WTC11 (cell line): ENCODE data around the gene UNCX. TPM values are rescaled to one million over a fixed set of nuclear protein-coding genes. Genes with fewer than 3 reads are reported as not detected.

Source experiments
- ATAC-seq: fragments of 200-7000 bp; cut with Tn5 transposase; 2 replicates; pipeline ENCODE4 v1.10.0; 2021; ENCODE audit warnings: mild to moderate bottlenecking, moderate library complexity
- CTCF ChIA-PET: fragments of 300-600 bp; sonication (Branson Sonifier 250); formaldehyde crosslinking; loops from one replicate; lab custom pipeline; 2021; ENCODE audit warnings: antibody characterized with exemption; lab: Charles Lee
- POLR2A ChIA-PET: fragments of 350-600 bp; sonication (Branson Sonifier 250); formaldehyde crosslinking; loops from one replicate; lab custom pipeline; 2021; ENCODE audit warnings: antibody characterized with exemption; lab: Charles Lee
- DNase-seq: peaks from one replicate; pipeline ENCODE4 v3.0.0; 2021; ENCODE audit warnings: low spot score
- H3K27ac Mint-ChIP-seq: 2 replicates; pipeline ENCODE4 v1.8.0; 2021; ENCODE audit warnings: mixed read lengths
- H3K27me3 Mint-ChIP-seq: 2 replicates; pipeline ENCODE4 v1.8.0; 2021; ENCODE audit warnings: low read depth, mild to moderate bottlenecking, moderate library complexity, mixed read lengths
- H3K36me3 Mint-ChIP-seq: 2 replicates; pipeline ENCODE4 v1.8.0; 2021; ENCODE audit warnings: mixed read lengths
- H3K4me1 Mint-ChIP-seq: 2 replicates; pipeline ENCODE4 v1.8.0; 2022; ENCODE audit warnings: mixed read lengths
- H3K4me3 Mint-ChIP-seq: 2 replicates; pipeline ENCODE4 v1.8.0; 2021; ENCODE audit warnings: mild to moderate bottlenecking, moderate library complexity, mixed read lengths
- H3K9me3 Mint-ChIP-seq: 2 replicates; pipeline ENCODE4 v1.8.0; 2021; ENCODE audit warnings: mixed read lengths
- CBFB ChIP-seq: sonication (generic); formaldehyde crosslinking; IDR thresholded peaks from 2 replicates; pipeline ENCODE4 v1.8.1; 2022; ENCODE audit warnings: mild to moderate bottlenecking, low read depth, missing genetic modification reagents
- CTCF ChIP-seq: fragments of 200-600 bp; IDR thresholded peaks from 2 replicates; pipeline ENCODE4 v1.8.0; 2022; ENCODE audit warnings: antibody characterized with exemption
- ELF4 ChIP-seq: sonication (generic); formaldehyde crosslinking; IDR thresholded peaks from 2 replicates; pipeline ENCODE4 v1.8.1; 2022; ENCODE audit warnings: low read depth, mild to moderate bottlenecking, moderate library complexity, missing genetic modification reagents
- FOXJ3 ChIP-seq: sonication (generic); formaldehyde crosslinking; IDR thresholded peaks from 2 replicates; pipeline ENCODE4 v1.9.0; 2021; ENCODE audit warnings: missing genetic modification reagents, mild to moderate bottlenecking, borderline replicate concordance
- GABPB1 ChIP-seq: sonication (generic); formaldehyde crosslinking; IDR thresholded peaks from 2 replicates; pipeline ENCODE4 v1.8.1; 2023; ENCODE audit warnings: mild to moderate bottlenecking, missing genetic modification reagents
- GRHL2 ChIP-seq: fragments of 250-450 bp; sonication (Bioruptor Pico); IDR thresholded peaks from 2 replicates; pipeline ENCODE4 v1.8.0; 2022; ENCODE audit warnings: mild to moderate bottlenecking, moderate library complexity; ENCODE audit not compliant: insufficient replicate concordance, severe bottlenecking
- GTF2I ChIP-seq: fragments of 250-450 bp; sonication (Bioruptor Pico); conservative IDR thresholded peaks from 2 replicates; pipeline ENCODE4 v1.4.0; 2021; ENCODE audit warnings: mild to moderate bottlenecking
- HMGA2 ChIP-seq: fragments of 250-450 bp; sonication (Bioruptor Pico); IDR thresholded peaks from 2 replicates; pipeline ENCODE4 v1.4.0; 2021; ENCODE audit warnings: mild to moderate bottlenecking, moderate library complexity
- HMGXB4 ChIP-seq: sonication (generic); formaldehyde crosslinking; IDR thresholded peaks from 2 replicates; pipeline ENCODE4 v1.8.1; 2023; ENCODE audit warnings: mild to moderate bottlenecking, moderate library complexity, missing genetic modification reagents
- MYBL2 ChIP-seq: sonication (generic); formaldehyde crosslinking; IDR thresholded peaks from 2 replicates; pipeline ENCODE4 v1.8.1; 2023; ENCODE audit warnings: mild to moderate bottlenecking, moderate library complexity, missing genetic modification reagents
- NFYB ChIP-seq: sonication (generic); formaldehyde crosslinking; conservative IDR thresholded peaks from 2 replicates; pipeline ENCODE4 v1.8.0; 2022; ENCODE audit warnings: low read depth, missing genetic modification reagents
- PRDM15 ChIP-seq: sonication (generic); formaldehyde crosslinking; IDR thresholded peaks from 2 replicates; pipeline ENCODE4 v1.8.0; 2022; ENCODE audit warnings: missing genetic modification reagents
- RORB ChIP-seq: fragments of 250-450 bp; sonication (Bioruptor Pico); IDR thresholded peaks from 2 replicates; pipeline ENCODE4 v1.9.0; 2021; ENCODE audit warnings: mild to moderate bottlenecking
- STAT6 ChIP-seq: sonication (generic); formaldehyde crosslinking; conservative IDR thresholded peaks from 2 replicates; pipeline ENCODE4 v1.8.1; 2023; ENCODE audit warnings: mild to moderate bottlenecking, low read depth, missing genetic modification reagents, moderate library complexity
- TEAD4 ChIP-seq: sonication (generic); formaldehyde crosslinking; IDR thresholded peaks from 2 replicates; pipeline ENCODE4 v1.8.0; 2022; ENCODE audit warnings: mild to moderate bottlenecking, missing genetic modification reagents
- ZNF317 ChIP-seq: sonication (generic); formaldehyde crosslinking; IDR thresholded peaks from 2 replicates; pipeline ENCODE4 v1.8.1; 2023; ENCODE audit warnings: low read depth, mild to moderate bottlenecking, moderate library complexity, missing genetic modification reagents, borderline replicate concordance
- ZNF396 ChIP-seq: fragments of 250-450 bp; sonication (Bioruptor Pico); IDR thresholded peaks from 2 replicates; pipeline ENCODE4 v1.8.0; 2021; ENCODE audit warnings: mild to moderate bottlenecking, moderate library complexity, borderline replicate concordance
- ZNF423 ChIP-seq: fragments of 250-450 bp; sonication (Bioruptor Pico); IDR thresholded peaks from 2 replicates; pipeline ENCODE4 v2.1.2; 2022; ENCODE audit warnings: mild to moderate bottlenecking, moderate library complexity
- ZNF512 ChIP-seq: sonication (generic); formaldehyde crosslinking; IDR thresholded peaks from 2 replicates; pipeline ENCODE4 v1.8.1; 2022; ENCODE audit warnings: missing genetic modification reagents, borderline replicate concordance
- ZNF532 ChIP-seq: fragments of 250-450 bp; sonication (Bioruptor Pico); IDR thresholded peaks from 2 replicates; pipeline ENCODE4 v1.9.0; 2021; ENCODE audit warnings: mild to moderate bottlenecking, borderline replicate concordance
- total RNA-seq: library from RNA; stranded (reverse); gene quantifications from 3 replicates; pipeline ENCODE4 v1.2.3, GENCODE V29; 2021

The UNCX gene
- total RNA-seq, 1 experiment from 2014 or later = not detected

GRCh38 chr7:1278543-1278942, 45.9 kb downstream of the UNCX start:
- no peaks in the 10 kb centered on the region for H3K27me3 Mint-ChIP-seq
- no peak for DNase-seq
- no peak for TF ChIP-seq ZNF396 (CRISPR knock-in tag)
- TF ChIP-seq ZNF532 (CRISPR knock-in tag) = no peak
- no peak for TF ChIP-seq CTCF
- no peak for TF ChIP-seq ELF4
- TF ChIP-seq ZNF423 = no peak
- TF ChIP-seq NFYB (CRISPR knock-in tag) = no peak
- no peak for TF ChIP-seq RORB
- no peak for TF ChIP-seq HMGXB4 (CRISPR knock-in tag)
- TF ChIP-seq PRDM15 (CRISPR knock-in tag) = no peak
- no peak for TF ChIP-seq MYBL2
- TF ChIP-seq GTF2I (CRISPR knock-in tag) = no peak
- no peak for TF ChIP-seq TEAD4 (CRISPR knock-in tag)
- TF ChIP-seq, all 79 proteins: peak for 0
- no peak overlapping the region for H3K4me3 Mint-ChIP-seq
- ChIA-PET POLR2A (no interaction called here), CTCF (no interaction called here)
- H3K36me3 Mint-ChIP-seq = peaks cover 4% of the 10 kb centered on the region; the same call in 1 of the 2 replicates
- ATAC-seq = no peak
- H3K9me3 Mint-ChIP-seq = peaks cover 14% of the 10 kb centered on the region
- no peak overlapping the region for H3K27ac Mint-ChIP-seq
- no peaks in the 10 kb centered on the region for H3K4me1 Mint-ChIP-seq

- ChIA-PET CTCF (interaction anchor here (0.6 kb wide), 1 partner anchor 154 kb away, joined by 4 read pairs; no protein-coding TSS in a partner anchor), POLR2A (no interaction called here)
- Mint-ChIP-seq H3K27ac (no peak overlapping the region), H3K4me1 (no peaks in the 10 kb centered on the region), H3K4me3 (no peak overlapping the region), H3K27me3 (no peaks in the 10 kb centered on the region), H3K36me3 (peaks cover 4% of the 10 kb centered on the region; the same call in 1 of the 2 replicates), H3K9me3 (peaks cover 14% of the 10 kb centered on the region)
- no peak for ATAC-seq
- DNase-seq = peak; percentile 4
- TF ChIP-seq STAT6 (CRISPR knock-in tag) (no peak), GABPB1 (no peak), HMGA2 (CRISPR knock-in tag) (no peak), CBFB (no peak), ZNF317 (CRISPR knock-in tag) (no peak), GRHL2 (CRISPR knock-in tag) (no peak), FOXJ3 (CRISPR knock-in tag) (no peak), ZNF512 (CRISPR knock-in tag) (no peak)
Observed at GRCh38 chr7:1279041-1279440, 46.4 kb downstream of the UNCX start.
